GM18511 (cell line): ENCODE measurements around the gene FRY.
"Not testable (repeated sequence)": the region's sequence is repeated elsewhere in the genome, so short reads cannot be mapped to it uniquely, and the experiment has no call there.

ENCODE experiments used
- ATAC-seq: cut with Tn5 transposase; IDR thresholded peaks from one replicate; pipeline ENCODE4 v1.9.1; 2021; ENCODE audit warnings: mild to moderate bottlenecking, moderate library complexity; ENCODE audit not compliant: unreplicated experiment

Gene FRY

GRCh38 chr13:32031025-32031814 is at the start of gene FRY:
Gene FRY (plus strand): TSS chr13:32031774. CDS start chr13:32031796, 22 bp downstream.
- peak; percentile 89 for ATAC-seq

GRCh38 chr13:31982124-31982523 is 49.5 kb upstream of the FRY start:
- ATAC-seq, result no peak

- no peak for ATAC-seq
These were observed 49.0 kb upstream of the FRY start for GRCh38 chr13:31982540-31982939.

DNA sequence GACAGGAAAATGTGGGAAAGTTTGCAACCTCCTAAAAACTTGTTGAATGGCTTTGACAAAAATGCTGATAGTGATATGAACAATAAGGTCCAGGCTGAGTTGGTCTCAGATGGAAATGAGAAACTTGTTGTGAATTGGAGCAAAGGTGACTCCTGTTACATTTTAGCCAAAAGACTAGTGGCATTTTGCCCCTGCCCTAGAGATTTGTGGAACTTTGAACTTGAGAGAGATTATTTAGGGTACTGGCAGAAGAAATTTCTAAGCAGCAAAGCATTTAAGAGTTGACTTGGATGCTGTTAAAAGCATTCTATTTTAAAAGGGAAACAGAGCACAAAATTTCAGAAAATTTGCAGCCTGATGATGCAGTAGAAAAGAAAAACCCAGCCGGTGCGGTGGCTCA is 47.9 kb upstream of the FRY start:
- not testable (repeated sequence) for ATAC-seq

- ATAC-seq, result not testable (repeated sequence)
These were observed 47.2 kb upstream of the FRY start for GRCh38 chr13:31984388-31984787.

- ATAC-seq, result no peak
These were observed 44.7 kb upstream of the FRY start for GRCh38 chr13:31986676-31987470.

DNA sequence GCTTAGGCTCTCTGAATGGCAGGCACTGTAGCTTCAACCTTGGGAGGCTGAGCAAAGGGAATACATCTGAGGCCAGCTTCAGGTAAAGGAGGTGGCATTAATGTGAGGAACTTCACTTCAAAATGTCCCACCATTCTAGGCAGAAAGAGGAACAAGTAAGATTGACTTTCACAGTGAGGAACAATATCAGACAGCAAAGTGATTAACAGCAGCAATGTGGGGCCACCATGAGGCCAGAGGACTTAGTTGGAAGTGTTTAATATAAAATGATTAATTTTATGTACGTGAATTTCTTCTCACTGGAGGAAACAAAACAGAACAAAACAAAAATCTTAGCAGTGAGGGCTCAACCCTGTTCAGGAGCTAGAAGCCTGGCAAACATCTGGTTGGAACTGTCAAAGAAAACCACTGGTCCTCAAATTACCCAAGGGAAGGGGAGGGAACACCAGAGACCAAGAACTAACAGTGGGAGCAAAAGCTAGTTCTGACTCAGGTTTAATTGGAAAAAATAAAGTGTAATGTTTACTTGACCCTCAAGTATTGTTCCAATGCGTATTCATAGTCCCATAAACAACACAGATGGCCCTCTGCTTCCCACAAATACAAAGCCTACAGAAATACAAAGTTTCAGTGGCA is 43.9 kb upstream of the FRY start:
- no peak for ATAC-seq

DNA sequence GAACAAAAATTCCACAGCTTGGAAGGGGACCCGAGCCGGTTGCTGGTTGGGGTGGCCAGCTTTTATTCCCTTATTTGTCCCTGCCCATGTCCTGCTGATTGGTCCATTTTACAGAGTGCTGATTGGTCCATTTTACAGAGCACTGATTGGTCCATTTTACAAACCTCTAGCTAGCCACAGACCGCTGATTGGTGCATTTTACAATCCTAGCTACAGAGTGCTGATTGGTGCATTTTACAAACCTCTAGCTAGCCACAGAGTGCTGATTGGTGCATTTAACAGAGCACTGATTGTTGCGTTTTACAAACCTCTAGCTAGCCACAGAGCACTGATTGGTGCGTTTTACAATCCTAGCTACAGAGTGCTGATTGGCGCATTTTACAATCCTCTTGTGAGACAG is 37.2 kb upstream of the FRY start:
- ATAC-seq, result not testable (repeated sequence)

- no peak for ATAC-seq
These were observed 35.0 kb upstream of the FRY start for GRCh38 chr13:31996601-31997000.

DNA sequence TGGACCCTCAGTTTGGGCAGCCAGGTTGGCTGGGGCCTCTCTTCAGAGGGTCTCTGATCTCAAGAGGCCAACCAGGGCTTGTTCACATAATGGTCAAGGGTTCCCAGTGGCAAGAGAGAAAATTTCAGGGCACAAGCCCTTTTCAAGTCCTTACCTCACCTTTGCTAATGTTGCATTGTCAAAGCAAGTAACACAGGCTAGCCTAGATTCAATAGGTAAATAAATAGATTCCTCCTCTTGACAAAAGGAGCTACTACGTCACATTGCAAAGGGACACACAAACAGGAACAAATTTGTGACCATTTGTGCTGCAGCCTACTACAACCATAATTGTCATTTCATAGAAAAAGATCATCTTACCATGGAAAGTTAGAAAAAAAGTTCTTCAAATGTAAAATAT is 33.9 kb upstream of the FRY start:
- ATAC-seq, result no peak

DNA sequence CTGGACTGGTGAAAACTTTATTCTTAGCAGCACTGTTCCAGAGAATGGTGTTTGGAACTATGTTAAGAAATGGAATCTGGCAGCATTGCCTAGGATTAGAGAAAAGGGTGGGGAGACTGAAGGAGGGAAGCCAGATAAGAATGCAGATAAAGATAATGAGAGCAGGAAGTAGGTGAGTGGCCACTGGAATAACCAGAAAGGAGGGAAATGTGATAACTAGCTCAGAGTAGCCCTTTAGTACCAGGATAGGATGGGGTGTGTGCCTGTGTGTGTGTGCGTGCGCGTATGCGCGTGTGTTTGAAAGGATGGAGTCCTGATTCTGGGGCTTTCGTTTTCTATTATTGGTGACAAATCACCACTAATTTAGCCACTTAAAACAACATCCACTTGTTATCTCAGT is 33.4 kb upstream of the FRY start:
- no peak for ATAC-seq

- not testable (repeated sequence) for ATAC-seq
These were observed 30.8 kb upstream of the FRY start for GRCh38 chr13:32000754-32001153.

GRCh38 chr13:32001154-32001768 is 30.3 kb upstream of the FRY start:
- ATAC-seq, result peak; percentile 94

- ATAC-seq, result no peak
These were observed 29.8 kb upstream of the FRY start for GRCh38 chr13:32001769-32002168.

DNA sequence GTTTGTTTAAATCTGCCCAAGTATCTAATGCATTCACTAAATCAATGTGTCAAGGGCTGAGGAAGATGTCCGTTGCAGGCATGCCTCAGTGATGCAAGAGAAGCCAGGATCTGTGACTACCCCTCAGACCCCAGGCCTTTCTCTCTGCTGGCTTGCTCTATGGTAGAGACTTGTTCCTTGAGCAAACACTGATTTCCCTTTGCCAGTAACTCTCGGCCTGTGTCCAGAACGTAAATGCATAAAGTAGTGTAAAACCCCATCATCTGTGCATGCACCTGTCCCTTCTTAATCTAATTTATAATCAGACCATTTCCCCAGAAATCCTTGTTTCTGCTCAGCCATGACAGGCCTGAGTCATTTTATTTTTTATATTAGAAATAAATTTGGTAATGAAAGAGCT is 28.7 kb upstream of the FRY start:
- ATAC-seq, result no peak

DNA sequence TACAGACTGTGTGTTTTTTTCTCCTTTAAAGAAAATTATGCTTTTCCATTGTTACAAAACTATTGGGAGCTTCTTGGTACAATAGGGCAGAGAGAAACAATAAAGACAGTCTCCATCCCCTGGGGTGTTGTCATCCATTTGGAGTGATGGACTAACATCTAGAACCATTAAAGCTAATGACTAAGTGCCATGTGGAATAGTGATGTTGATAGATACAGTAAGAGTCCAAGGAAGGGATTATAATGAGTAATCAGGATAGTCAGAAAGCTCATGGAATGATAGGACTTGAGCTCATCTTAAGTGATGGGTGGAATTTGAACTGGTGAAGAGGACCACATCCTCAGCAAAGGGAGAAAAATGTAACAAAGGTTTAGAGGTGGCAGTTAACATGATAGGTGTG is 24.1 kb upstream of the FRY start:
- no peak for ATAC-seq

GRCh38 chr13:32008518-32009175 is 22.9 kb upstream of the FRY start:
- no peak for ATAC-seq

GRCh38 chr13:32009362-32009761 is 22.2 kb upstream of the FRY start:
- ATAC-seq, result no peak

DNA sequence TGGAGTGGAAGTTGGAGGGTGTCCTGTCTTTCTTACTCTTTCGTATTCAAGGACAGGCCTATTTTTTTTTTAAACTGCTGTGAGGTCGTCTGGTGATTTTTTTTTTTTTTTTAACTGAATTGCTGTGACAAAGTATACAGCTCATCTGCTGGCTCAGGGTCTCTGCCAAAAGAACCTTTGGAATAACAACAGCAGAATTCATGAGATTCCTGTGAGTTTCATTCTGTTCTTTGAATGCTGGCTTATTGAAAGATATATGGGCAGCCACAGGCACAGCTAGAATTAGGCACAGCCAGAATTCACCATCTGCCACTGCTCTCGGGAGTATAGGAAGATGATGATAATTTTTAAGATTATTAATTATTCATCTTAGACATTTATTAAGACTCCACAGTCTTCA is 21.4 kb upstream of the FRY start:
- ATAC-seq, result no peak

DNA sequence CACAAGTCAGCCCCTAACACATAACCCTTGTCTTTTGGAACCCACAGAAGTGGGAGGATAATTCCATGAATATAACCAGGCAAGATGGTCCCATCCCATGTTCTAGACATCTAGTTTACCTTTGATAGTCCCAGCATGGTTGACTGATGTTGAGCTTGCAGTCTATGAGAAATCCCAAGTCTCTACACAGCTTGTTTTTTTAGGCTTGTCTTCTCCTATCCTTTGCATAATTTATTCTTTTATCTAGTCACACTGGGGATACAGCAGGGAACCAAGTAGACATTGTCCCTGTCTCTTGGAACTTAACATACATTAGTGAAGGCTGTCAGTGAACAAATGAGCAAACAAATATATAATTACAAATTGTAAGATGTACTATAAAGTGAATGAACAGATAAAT is 19.6 kb upstream of the FRY start:
- ATAC-seq, result no peak

GRCh38 chr13:32013181-32013580 is 18.4 kb upstream of the FRY start:
- ATAC-seq, result no peak
